Measurements from ENCODE around the gene PTPN14. TPM values are rescaled to one million over a fixed set of nuclear protein-coding genes. Genes with fewer than 3 reads are reported as not detected.

PTPN14 gene
- total and polyA plus RNA-seq, 2 of the 4 experiments (the other 2 are of a cell fraction): 21.5 to 31.7 TPM

- no peak for TF ChIP-seq RFX5 (IDR thresholded peaks at IDR 0.05; ENCODE audit: low read depth, low read length)
- TF ChIP-seq CEBPB (IDR thresholded peaks at IDR 0.05; ENCODE audit: low read depth, low read length): no peak
- TF ChIP-seq USF2 (IDR thresholded peaks at IDR 0.05; ENCODE audit: low read depth, low read length): no peak
- no peak for TF ChIP-seq ELK1 (IDR thresholded peaks at IDR 0.05; ENCODE audit: borderline replicate concordance, low read depth, low read length)
- no peak for TF ChIP-seq CTCF (conservative IDR thresholded peaks at IDR 0.05; ENCODE audit: low read depth, low read length)
- TF ChIP-seq CHD1 (IDR thresholded peaks at IDR 0.05; ENCODE audit: low read depth, low read length): no peak
- no peak for TF ChIP-seq FOS (IDR thresholded peaks at IDR 0.05; ENCODE audit: low read depth, low read length)
- TF ChIP-seq BHLHE40 (IDR thresholded peaks at IDR 0.05; ENCODE audit: low read depth, low read length): no peak
- TF ChIP-seq MAZ (IDR thresholded peaks at IDR 0.05; ENCODE audit: borderline replicate concordance, low read depth, low read length): no peak
- no peak for TF ChIP-seq RCOR1 (IDR thresholded peaks at IDR 0.05; ENCODE audit: insufficient replicate concordance, low read length)
- TF ChIP-seq MAFK (IDR thresholded peaks at IDR 0.05; ENCODE audit: low read depth, low read length): no peak
Observed at GRCh38 chr1:214364786-214365295, 186.6 kb downstream of the PTPN14 start.

More at GRCh38 chr1:214364786-214365295, 186.6 kb downstream of the PTPN14 start:
- H3K36me3 ChIP-seq (ENCODE audit: control insufficient read depth, insufficient read depth, low read length): peaks cover 53% of the 10 kb centered on the region
- no peak overlapping the region for H4K91ac ChIP-seq (ENCODE audit: insufficient read depth, low read depth, low read length)
- H3K4me2 ChIP-seq (ENCODE audit: low read depth, low read length): no peak overlapping the region
- intact Hi-C loops (cut with micrococcal nuclease): no loop called here
- no peak overlapping the region for H3K14ac ChIP-seq (replicated peaks; ENCODE audit: low read depth, low read length)
- H4K5ac ChIP-seq (ENCODE audit: low read depth, low read length): no peak overlapping the region
- in situ Hi-C loops (cut with MboI; ENCODE audit: low sequenced_read_pairs): no loop called here
- WGBS, 2 experiments (ENCODE audit: extremely low coverage in 2 of 2, insufficient read length in 1 of 2): no CpG with 5 or more reads among the region's 4 CpGs
- H2AFZ ChIP-seq (replicated peaks; ENCODE audit: low read length, poor library complexity): no peak overlapping the region
- ATAC-seq (ENCODE audit: low read depth) (no peak), DNase-seq (no peak)
- no peak overlapping the region for H2BK20ac ChIP-seq (ENCODE audit: low read depth, low read length)
- BruUV-seq (replicated peaks): no TSS peak
- no peak overlapping the region for H3K27ac ChIP-seq (ENCODE audit: insufficient read depth, low read length)
- H3K9me1 ChIP-seq (ENCODE audit: insufficient read depth, low read length): peaks cover 19% of the 10 kb centered on the region
- H3K4me1 ChIP-seq (ENCODE audit: control insufficient read depth, insufficient read depth, low read length): no peaks in the 10 kb centered on the region
- H4K8ac ChIP-seq (ENCODE audit: low read depth in 2 of 2, low read length in 2 of 2): no peak overlapping the region
- no peak overlapping the region for H3K4me3 ChIP-seq (ENCODE audit: insufficient read depth, low read depth, low read length)
- no peak overlapping the region for H3K4ac ChIP-seq (ENCODE audit: low read depth, low read length)
- H3K79me1 ChIP-seq (ENCODE audit: low read depth in 1 of 2, low read length in 2 of 2): peaks cover 31 to 49% of the 10 kb centered on the region in 2 experiments
- H3K9ac ChIP-seq (ENCODE audit: low read depth, low read length): no peak overlapping the region
- no peak overlapping the region for H2AK9ac ChIP-seq (replicated peaks; ENCODE audit: low read depth, low read length, poor library complexity)
- no peaks in the 10 kb centered on the region; the same call in 1 of the 2 replicates for H4K20me1 ChIP-seq (ENCODE audit: insufficient read depth, low read length)
- H2BK120ac ChIP-seq (ENCODE audit: low read depth, low read length): no peak overlapping the region
- no peak overlapping the region for H3K23ac ChIP-seq (ENCODE audit: low read depth, low read length)
- ChIA-PET CTCF (no interaction called here), POLR2A (ENCODE audit: unreplicated experiment) (no interaction called here)
- H2BK5ac ChIP-seq (ENCODE audit: low read depth, low read length, poor library complexity, severe bottlenecking): no peak overlapping the region
- H2BK15ac ChIP-seq (ENCODE audit: low read depth, low read length): no peak overlapping the region
- H3K27me3 ChIP-seq (ENCODE audit: control insufficient read depth, insufficient read depth, low read length): no peaks in the 10 kb centered on the region
- H3K9me3 ChIP-seq (ENCODE audit: control insufficient read depth, insufficient read depth, low read length): no peaks in the 10 kb centered on the region
- no peak overlapping the region for H3K56ac ChIP-seq (ENCODE audit: extremely low read depth, insufficient read depth, low read length)
- H2AK5ac ChIP-seq (ENCODE audit: low read depth, low read length): no peak overlapping the region
- H3K18ac ChIP-seq (ENCODE audit: low read depth, low read length): no peak overlapping the region
- dilution Hi-C loops (cut with HindIII; ENCODE audit: low sequenced_read_pairs, unreplicated experiment): no loop called here

Measured in IMR-90 (cell line).